MM.1S (cell line): ENCODE data around the gene AIMP2.
"Not testable (repeated sequence)": the region's sequence is repeated elsewhere in the genome, so short reads cannot be mapped to it uniquely, and the experiment has no call there.

Experiments
- CTCF ChIP-seq: fragments of 300-600 bp; sonication (generic); IDR thresholded peaks from 2 replicates; pipeline ENCODE4 v1.5.1; 2016; ENCODE audit warnings: antibody characterized with exemption, low read length, mixed read lengths
- EZH2 ChIP-seq: fragments of 300-600 bp; sonication (generic); optimal IDR thresholded peaks from 2 replicates; pipeline ENCODE3; 2017; ENCODE audit warnings: low read depth, mild to moderate bottlenecking, antibody characterized with exemption, low read length, mixed read lengths
- EZH2phosphoT487 ChIP-seq: fragments of 300-600 bp; sonication (generic); IDR thresholded peaks from 2 replicates; pipeline ENCODE4 v1.6.1; 2018; ENCODE audit warnings: antibody characterized with exemption, low read length

GRCh38 chr7:6059941-6060340, 50.9 kb downstream of the AIMP2 start:
- not testable (repeated sequence) for TF ChIP-seq CTCF, EZH2, EZH2phosphoT487
